Peyer's patch (tissue), 4 donors: ENCODE data around the gene LRRC10.

Experiments used
- POLR2A ChIP-seq, 2 donors: fragments of 450-650 bp; IDR thresholded peaks; one replicate each; pipeline ENCODE4 v1.5.1; 2017; ENCODE audit warnings: antibody characterized with exemption in 2 of 2, mild to moderate bottlenecking in 2 of 2, moderate library complexity in 2 of 2
- TF ChIP-seq, protein P1 (sequence below), 6 experiments: fragments of 450-650 bp in 4 of 6; fragments of 200-600 bp in 2 of 6; sonication (generic) in 1 of 6; IDR thresholded peaks; one replicate each; pipeline ENCODE4 v1.5.1; 2017 to 2019; ENCODE audit warnings: antibody characterized with exemption in 6 of 6, mild to moderate bottlenecking in 3 of 6, moderate library complexity in 1 of 6

DNA sequence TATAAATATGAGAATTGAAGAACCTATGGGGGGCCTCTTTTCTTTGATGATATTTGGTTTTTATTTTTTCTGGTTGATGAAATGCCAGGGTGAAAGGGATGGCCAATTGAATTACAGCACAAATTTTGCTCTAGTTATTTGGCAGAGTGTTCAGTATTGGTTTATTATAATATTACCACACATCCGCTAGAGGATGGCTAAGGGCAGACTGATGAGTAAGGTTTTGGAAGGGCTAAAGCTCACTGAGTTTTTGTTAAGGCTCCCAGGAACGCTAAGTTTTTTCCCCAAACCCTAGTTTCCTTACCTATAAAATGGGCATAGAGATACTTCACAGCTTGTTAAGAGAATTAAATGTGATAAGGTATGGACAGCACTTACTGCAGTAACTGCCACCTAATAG is 34.3 kb upstream of the LRRC10 start:
- TF ChIP-seq, protein P1, sequence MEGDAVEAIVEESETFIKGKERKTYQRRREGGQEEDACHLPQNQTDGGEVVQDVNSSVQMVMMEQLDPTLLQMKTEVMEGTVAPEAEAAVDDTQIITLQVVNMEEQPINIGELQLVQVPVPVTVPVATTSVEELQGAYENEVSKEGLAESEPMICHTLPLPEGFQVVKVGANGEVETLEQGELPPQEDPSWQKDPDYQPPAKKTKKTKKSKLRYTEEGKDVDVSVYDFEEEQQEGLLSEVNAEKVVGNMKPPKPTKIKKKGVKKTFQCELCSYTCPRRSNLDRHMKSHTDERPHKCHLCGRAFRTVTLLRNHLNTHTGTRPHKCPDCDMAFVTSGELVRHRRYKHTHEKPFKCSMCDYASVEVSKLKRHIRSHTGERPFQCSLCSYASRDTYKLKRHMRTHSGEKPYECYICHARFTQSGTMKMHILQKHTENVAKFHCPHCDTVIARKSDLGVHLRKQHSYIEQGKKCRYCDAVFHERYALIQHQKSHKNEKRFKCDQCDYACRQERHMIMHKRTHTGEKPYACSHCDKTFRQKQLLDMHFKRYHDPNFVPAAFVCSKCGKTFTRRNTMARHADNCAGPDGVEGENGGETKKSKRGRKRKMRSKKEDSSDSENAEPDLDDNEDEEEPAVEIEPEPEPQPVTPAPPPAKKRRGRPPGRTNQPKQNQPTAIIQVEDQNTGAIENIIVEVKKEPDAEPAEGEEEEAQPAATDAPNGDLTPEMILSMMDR (IDR thresholded peaks at IDR 0.05) = no peak
- no peak for TF ChIP-seq POLR2A (IDR thresholded peaks at IDR 0.05)
